Subcutaneous abdominal adipose tissue (tissue), 5 donors: ENCODE results near the gene TRIM37.

Experiments used
- H3K27ac ChIP-seq: one replicate; pipeline ENCODE4 v1.7.0; 2013; ENCODE audit warnings: low read depth, mild to moderate bottlenecking, inconsistent platforms, low read length, moderate library complexity
- H3K27me3 ChIP-seq, 5 donors: one replicate each; pipeline ENCODE4 v1.7.0; 2013; ENCODE audit warnings: low read length in 5 of 5, inconsistent platforms in 1 of 5; ENCODE audit not compliant: control insufficient read depth in 5 of 5, insufficient read depth in 4 of 5
- H3K36me3 ChIP-seq, 5 donors: one replicate each; pipeline ENCODE4 v1.7.0; 2013; ENCODE audit warnings: low read length in 5 of 5; ENCODE audit not compliant: control insufficient read depth in 5 of 5, insufficient read depth in 5 of 5
- H3K4me1 ChIP-seq, 5 donors: one replicate each; pipeline ENCODE4 v1.7.0; 2013; ENCODE audit warnings: low read length in 5 of 5, mild to moderate bottlenecking in 3 of 5, moderate library complexity in 1 of 5; ENCODE audit not compliant: control insufficient read depth in 5 of 5, insufficient read depth in 5 of 5
- H3K4me3 ChIP-seq, 5 donors: one replicate each; pipeline ENCODE4 v1.7.0; 2013; ENCODE audit warnings: low read length in 5 of 5, low read depth in 1 of 5
- H3K9ac ChIP-seq, 5 donors: one replicate each; pipeline ENCODE4 v1.7.0; 2013; ENCODE audit warnings: low read length in 5 of 5, mild to moderate bottlenecking in 4 of 5, moderate library complexity in 3 of 5
- H3K9me3 ChIP-seq, 5 donors: one replicate each; pipeline ENCODE4 v1.7.0; 2013; ENCODE audit warnings: low read length in 5 of 5; ENCODE audit not compliant: control insufficient read depth in 5 of 5
- donor health status: healthy.
- donor health status: healthy.
- donor health status: healthy.
- donor health status: healthy.
- donor health status: healthy.

TRIM37 gene

DNA sequence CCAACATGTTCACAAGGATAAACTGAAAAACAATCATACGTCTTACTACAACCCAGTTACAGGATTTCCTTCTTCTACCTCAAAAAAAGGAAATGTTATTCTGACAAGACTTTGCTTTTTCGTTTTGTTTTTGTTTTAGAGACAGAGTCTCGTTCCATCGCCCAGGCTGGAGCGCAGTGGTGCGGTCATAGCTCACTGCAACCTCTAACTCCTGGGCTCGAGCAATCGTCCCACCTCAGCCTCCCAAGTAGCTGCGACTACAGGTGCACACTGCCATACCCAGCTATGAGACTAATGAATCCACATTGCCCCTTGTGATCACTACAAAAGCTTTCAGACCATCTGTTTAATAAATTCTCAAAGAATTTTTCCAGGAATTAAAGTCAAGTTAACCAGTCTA is 8.8 kb upstream of the TRIM37 start:
- H3K4me3 ChIP-seq = no peak overlapping the region
- no peak overlapping the region for H3K27ac ChIP-seq
- no peaks in the 10 kb centered on the region for H3K27me3 ChIP-seq
- H3K9me3 ChIP-seq = no peaks in the 10 kb centered on the region
- no peak overlapping the region for H3K9ac ChIP-seq
- peaks cover 0 to 20% (median 0%) of the 10 kb centered on the region in 5 donors for H3K36me3 ChIP-seq
- no peaks in the 10 kb centered on the region for H3K4me1 ChIP-seq

- no peaks in the 10 kb centered on the region for H3K9me3 ChIP-seq
- H3K36me3 ChIP-seq = peaks cover 0 to 14% (median 0%) of the 10 kb centered on the region in 5 donors
- H3K4me1 ChIP-seq = peaks cover 4 to 13% (median 10%) of the 10 kb centered on the region in 5 donors
- no peak overlapping the region for H3K4me3 ChIP-seq
- H3K9ac ChIP-seq = peak overlapping the region in 1 of 5 donors; percentile 56
- H3K27me3 ChIP-seq = no peaks in the 10 kb centered on the region
- H3K27ac ChIP-seq = no peak overlapping the region
Observed at GRCh38 chr17:59111539-59111938, 4.9 kb upstream of the TRIM37 start.

GRCh38 chr17:59110973-59111372 is 4.3 kb upstream of the TRIM37 start:
- Histone ChIP-seq H3K4me1 (peaks cover 4 to 15% (median 12%) of the 10 kb centered on the region in 5 donors), H3K9ac (peak overlapping the region in 1 of 5 donors; percentile 56), H3K27ac (no peak overlapping the region), H3K36me3 (peaks cover 0 to 14% (median 0%) of the 10 kb centered on the region in 5 donors), H3K9me3 (no peaks in the 10 kb centered on the region), H3K4me3 (no peak overlapping the region), H3K27me3 (no peaks in the 10 kb centered on the region)

GRCh38 chr17:59108400-59109102 is 1.9 kb upstream of the TRIM37 start:
- Histone ChIP-seq H3K4me1 (peaks cover 4 to 21% (median 19%) of the 10 kb centered on the region in 5 donors), H3K4me3 (no peak overlapping the region), H3K9me3 (no peaks in the 10 kb centered on the region), H3K9ac (no peak overlapping the region), H3K36me3 (peaks cover 0 to 7% (median 0%) of the 10 kb centered on the region in 5 donors), H3K27me3 (no peaks in the 10 kb centered on the region), H3K27ac (no peak overlapping the region)

DNA sequence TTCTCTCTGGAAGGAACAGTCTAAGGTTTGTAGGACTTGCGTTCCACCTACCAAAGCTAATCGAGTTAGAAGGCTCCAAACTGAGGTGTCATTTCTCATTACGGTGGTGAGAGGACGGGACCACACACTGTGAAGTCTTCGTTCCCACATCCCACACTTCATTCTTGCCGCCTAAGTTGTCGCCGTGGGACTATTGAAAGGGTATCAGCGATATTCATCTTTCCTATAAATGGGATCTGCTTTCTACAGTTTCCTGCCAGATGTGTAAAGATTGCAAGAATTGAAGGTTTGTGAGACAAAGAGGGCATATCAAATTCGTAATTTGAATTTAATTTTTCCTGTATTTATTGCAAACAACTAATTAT is 608 bp upstream of the TRIM37 start:
- peak overlapping the region; percentile 68 to 99 (median 89) for H3K4me3 ChIP-seq
- H3K9me3 ChIP-seq = no peaks in the 10 kb centered on the region
- peak overlapping the region; percentile 60 for H3K27ac ChIP-seq
- H3K36me3 ChIP-seq = peaks cover 0 to 7% (median 0%) of the 10 kb centered on the region in 5 donors
- H3K9ac ChIP-seq = peak overlapping the region; percentile 57 to 88 (median 81)
- H3K27me3 ChIP-seq = no peaks in the 10 kb centered on the region
- H3K4me1 ChIP-seq = peaks cover 4 to 21% (median 19%) of the 10 kb centered on the region in 5 donors

DNA sequence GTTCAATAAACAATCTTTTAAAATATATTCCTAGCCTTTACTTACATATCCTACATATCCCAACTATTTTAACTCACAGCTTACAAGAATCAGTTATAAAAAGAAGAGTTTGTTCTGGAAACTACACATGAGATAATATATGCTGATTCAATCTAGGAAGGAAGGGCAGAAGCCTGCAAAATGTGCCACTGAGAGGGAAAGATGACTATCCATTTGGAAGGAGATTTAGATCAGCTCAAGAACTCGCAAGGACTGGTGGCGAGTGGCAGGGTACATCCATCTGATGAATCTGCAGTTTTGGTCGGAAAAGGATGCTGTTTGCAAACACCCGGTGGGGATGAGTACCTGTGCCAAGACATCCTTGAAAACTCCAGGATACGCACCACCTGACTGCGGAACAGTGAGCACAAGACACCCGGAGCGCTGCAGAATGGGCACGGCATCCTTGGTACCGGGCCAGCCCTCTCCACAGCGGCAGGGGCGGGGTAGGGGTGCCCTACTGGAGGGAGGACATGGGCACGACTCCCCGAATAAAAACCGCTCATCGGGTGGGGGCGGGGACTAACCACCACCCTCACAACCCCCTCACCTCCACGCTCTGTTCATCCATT is 723 bp downstream of the TRIM37 start:
- Histone ChIP-seq H3K36me3 (peaks cover 0 to under 1% (median 0%) of the 10 kb centered on the region in 5 donors), H3K9me3 (no peaks in the 10 kb centered on the region), H3K27me3 (no peaks in the 10 kb centered on the region), H3K27ac (peak overlapping the region; percentile 89), H3K4me1 (peaks cover 4 to 21% (median 19%) of the 10 kb centered on the region in 5 donors), H3K9ac (peak overlapping the region; percentile 41 to 89 (median 88)), H3K4me3 (peak overlapping the region; percentile 68 to 99 (median 88))

DNA sequence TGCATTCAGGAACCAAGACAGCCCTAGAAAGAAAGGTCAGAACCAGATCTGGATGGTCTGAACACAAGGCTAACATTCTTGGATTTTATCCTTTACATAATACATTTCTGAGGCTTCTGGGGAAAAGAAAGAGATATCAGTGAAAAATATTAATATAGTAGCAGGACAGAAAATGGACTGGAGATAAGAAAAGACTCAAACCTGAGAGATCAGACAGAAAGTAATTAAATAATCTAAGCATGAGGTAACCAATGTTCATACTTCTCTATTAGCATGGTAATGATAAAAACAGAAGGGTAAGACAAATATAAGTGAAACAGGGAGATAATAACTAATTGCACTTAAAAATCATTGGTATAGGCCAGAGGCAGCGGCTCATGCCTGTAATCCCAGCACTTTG is 5.5 kb downstream of the TRIM37 start:
- H3K36me3 ChIP-seq = peaks cover 0 to 11% (median 3%) of the 10 kb centered on the region in 5 donors
- no peaks in the 10 kb centered on the region for H3K9me3 ChIP-seq
- H3K27ac ChIP-seq = no peak overlapping the region
- no peak overlapping the region for H3K9ac ChIP-seq
- no peaks in the 10 kb centered on the region for H3K27me3 ChIP-seq
- peaks cover 0 to 11% (median 8%) of the 10 kb centered on the region in 5 donors for H3K4me1 ChIP-seq
- H3K4me3 ChIP-seq = no peak overlapping the region

DNA sequence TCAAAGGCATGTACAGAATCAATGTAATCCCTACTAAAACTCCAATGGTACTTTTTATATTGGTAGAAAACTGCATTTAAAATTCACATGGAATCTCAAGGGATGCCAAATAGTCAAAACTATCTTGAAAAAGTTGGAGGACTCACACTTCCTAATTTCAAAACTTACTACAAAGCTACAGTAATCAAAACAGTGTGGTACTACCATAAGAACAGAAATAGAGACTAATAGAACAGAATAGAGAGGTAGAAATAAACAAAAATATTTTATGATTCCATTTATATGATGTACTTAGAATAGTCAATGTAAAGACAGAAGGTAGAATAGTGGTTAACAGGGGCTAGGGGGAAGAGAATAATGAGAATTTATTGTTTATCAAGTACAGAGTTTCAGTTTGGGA is 8.8 kb downstream of the TRIM37 start:
- H3K4me1 ChIP-seq = peaks cover 0 to 12% (median 8%) of the 10 kb centered on the region in 5 donors
- no peak overlapping the region for H3K9ac ChIP-seq
- no peaks in the 10 kb centered on the region for H3K27me3 ChIP-seq
- no peaks in the 10 kb centered on the region for H3K9me3 ChIP-seq
- peaks cover 0 to 11% (median 3%) of the 10 kb centered on the region in 5 donors for H3K36me3 ChIP-seq
- H3K27ac ChIP-seq = no peak overlapping the region
- H3K4me3 ChIP-seq = no peak overlapping the region

DNA sequence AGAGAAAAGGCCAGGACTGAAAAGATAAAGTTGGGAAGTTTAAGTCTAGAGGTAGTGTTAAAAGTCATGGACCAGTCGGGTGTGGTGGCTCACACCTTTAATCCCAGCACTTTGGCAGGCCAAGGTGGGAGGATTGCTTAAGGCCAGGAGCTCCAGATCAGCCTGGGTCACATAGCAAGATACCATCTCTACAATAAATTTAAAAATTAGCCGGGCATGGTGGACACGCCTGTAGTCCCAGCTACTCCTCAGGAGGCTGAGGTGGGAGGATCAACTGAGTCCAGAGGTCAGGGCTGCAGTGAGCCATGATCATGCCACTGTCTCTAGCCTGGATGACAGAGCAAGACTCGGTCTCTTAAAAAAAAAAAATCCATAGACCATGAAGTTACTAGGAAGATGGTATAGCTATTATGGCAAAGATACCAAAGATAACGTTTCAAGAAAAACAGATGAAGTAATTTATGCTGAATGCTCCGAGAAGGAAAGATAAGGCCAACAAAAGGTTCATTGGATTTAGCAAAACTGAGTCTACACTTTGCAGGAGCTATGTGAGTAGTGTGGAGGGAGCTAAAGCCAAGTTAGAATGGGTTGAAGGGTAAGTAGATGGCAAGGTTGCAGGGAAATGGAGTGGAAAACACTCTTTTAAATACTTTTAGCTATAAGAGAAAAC is 11.7 kb downstream of the TRIM37 start:
- H3K9ac ChIP-seq = no peak overlapping the region
- no peak overlapping the region for H3K27ac ChIP-seq
- no peaks in the 10 kb centered on the region for H3K9me3 ChIP-seq
- H3K4me3 ChIP-seq = no peak overlapping the region
- peaks cover 0 to 6% (median 0%) of the 10 kb centered on the region in 5 donors for H3K36me3 ChIP-seq
- no peaks in the 10 kb centered on the region for H3K27me3 ChIP-seq
- peaks cover 0 to 12% (median 8%) of the 10 kb centered on the region in 5 donors for H3K4me1 ChIP-seq
